HG03558 (cell line): ENCODE data around the gene SLC1A2.

Experiments
- ATAC-seq: cut with Tn5 transposase; IDR thresholded peaks from one replicate; pipeline ENCODE4 v1.9.1; 2021; ENCODE audit warnings: moderate number of reproducible peaks; ENCODE audit not compliant: unreplicated experiment; ENCODE audit errors: extremely low read depth

Gene SLC1A2

DNA sequence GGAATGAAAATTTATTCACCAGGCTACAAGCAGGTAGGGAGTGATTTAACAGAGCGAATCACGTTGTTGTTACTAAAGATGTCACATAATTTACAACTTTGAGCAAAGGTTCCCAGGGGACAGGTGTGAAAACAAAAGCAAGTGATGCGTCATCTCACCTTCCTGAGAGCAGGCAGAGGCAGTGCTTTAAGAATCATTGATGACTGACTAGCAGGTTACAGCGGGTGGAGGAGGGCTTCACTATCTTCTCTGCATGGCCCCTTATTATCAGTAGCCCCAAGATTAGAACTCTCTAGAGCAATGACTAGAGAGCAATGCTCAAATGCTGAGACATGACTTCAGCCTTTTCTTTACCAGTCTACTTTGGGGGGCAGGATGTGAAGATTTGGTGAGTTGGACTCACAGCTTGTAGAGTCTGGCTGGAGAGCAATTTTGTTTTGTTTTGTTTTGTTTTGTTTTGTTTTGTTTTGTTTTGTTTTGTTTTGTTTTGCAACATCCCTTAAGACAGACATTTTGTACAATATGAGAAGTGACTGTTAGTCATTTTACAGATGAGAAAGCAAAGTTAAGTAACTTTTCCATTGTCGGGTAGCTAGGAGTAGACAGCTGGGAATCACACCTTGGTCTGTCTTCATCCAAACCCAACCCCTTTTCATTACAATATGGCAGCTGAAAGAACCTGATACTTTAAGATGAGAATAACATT, 84.8 kb downstream of the SLC1A2 start:
- ATAC-seq: peak; percentile 70

DNA sequence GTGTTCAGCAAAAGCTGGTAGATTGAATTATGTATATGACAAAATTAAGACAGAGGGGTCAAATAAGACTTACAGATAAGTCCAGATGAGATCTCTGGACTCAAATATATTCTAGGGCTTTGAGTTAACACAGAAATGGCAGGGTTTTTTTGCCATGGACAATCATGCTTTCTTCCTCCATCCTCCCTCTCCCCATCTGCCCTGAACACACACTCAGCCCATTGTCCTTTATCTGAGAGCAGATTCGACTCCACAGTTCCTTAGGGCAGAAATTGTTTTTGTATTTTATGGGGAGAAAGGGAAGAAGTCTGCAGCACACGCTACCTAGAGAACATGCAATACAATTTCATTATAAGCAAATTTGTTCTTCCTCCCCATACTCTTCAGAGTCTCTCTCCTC, 86.8 kb downstream of the SLC1A2 start:
- ATAC-seq: no peak

DNA sequence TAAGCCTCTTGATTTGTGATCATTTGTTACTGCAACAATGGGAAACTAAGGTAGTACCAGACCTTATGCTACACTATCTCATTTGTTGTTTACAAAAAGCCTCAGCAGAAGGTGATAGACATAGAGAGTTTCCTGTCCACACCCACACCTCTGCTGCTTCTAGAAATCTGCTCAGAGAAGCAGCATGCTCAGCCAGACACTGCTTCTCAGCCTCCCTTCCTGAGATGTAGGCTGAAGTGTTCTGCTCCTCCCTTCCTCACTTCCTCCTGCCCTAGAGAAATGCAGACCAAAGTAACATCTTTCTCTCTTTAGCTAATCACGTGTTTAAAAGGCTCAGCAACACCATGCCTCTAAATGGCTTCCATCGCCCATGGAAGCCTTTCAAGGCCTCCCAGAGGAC, 88.4 kb downstream of the SLC1A2 start:
- no peak for ATAC-seq

DNA sequence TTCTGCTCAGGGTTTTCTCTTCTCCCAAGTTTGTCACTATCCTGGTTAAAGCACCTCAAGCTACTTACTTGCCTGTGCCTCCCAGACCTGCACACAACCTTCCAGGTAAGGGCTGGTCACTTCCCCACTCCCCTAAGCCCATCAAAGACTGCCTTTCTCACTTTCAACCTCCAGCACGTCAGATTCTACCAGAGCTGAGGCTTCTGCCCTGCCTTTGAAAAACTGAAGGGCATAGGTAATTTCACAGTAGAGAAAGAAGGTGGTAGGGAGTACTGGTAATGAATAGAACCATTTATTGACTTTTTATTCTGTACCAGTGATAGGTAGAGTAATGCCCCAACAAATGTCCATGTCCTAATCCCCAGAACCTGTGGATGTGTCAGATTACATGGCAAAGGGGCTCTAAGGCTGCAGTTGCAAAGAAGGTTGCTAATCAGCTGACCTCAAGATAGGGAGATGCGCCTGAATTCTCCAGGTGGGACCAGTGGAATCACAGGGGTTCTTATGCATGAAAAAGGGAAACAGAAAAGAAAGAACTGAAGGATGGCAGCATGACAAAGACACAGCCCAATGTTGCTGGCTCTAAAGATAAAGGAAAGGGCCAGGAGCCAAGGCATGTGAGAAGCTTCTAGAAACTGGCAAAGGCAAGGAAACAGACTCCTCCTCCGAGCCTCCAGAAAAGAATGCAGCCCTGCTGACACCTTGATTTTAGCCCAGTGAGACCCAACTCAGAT, 89.0 kb downstream of the SLC1A2 start:
- ATAC-seq: no peak

DNA sequence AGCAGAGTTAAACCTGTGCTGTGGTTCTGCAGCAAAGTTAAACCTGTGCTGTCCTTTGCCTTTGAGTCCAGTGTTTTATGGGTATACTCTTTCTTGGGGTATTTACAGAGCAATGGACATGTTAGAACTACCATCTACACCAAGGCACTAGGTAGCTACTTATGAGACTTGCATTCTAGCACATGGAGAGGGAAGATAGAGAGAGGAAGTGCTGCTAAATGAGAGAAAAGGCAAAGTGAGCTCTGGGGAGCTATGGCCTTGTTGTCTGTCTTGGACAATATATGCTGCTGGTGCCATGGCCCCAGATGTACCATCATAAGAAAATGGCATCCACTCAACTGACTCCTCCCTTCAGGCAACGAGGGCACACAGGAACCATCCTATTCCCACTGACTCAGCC, 91.5 kb downstream of the SLC1A2 start:
- no peak for ATAC-seq

DNA sequence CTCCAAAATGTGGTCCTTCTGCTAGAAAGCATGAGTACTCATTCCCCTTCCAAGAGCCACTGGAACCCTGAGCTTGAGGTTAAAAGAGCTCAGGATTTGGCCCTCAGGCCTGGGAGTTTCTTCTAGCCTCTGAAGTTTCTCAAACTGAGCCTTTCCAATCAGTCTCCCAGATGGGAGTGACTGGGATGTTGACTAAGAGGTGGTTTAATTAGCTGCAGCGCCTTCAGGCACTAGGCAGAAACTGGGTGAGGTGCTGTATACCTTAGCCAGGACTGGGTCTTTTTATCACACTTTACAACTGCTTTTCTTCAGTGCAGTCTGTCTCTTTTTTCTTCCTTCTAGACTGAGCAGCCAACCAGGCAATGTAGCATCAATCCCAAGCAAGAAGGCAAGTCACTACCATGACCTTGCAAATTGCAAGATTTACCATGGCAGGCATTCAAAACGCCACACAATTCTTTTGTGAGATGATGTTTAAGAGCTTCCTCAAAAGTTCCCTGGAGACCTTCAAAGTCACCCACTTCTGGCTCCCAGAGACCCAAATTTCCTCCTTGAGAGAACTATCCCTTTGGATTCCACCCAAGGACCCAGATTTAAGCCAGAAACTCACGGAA, 93.0 kb downstream of the SLC1A2 start:
- ATAC-seq: no peak

DNA sequence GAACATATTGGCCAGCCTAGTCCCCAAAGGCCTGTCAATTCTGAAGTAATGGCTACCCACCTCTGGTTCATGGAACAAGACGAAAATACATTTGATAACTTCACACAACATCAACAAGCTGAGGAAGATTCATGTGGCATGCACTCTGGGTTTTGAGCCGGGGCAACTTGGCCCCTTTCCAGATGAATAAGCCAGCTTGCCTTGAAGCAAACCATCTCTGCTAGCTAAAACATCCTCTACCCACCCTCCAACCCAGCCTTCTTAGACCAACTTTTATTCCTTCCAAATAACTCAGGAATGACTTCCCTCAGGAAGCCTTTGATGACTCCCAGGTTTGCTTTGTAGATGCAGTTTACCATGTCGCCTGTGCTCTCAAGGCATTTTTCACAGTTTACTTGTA, 94.4 kb downstream of the SLC1A2 start:
- no peak for ATAC-seq

DNA sequence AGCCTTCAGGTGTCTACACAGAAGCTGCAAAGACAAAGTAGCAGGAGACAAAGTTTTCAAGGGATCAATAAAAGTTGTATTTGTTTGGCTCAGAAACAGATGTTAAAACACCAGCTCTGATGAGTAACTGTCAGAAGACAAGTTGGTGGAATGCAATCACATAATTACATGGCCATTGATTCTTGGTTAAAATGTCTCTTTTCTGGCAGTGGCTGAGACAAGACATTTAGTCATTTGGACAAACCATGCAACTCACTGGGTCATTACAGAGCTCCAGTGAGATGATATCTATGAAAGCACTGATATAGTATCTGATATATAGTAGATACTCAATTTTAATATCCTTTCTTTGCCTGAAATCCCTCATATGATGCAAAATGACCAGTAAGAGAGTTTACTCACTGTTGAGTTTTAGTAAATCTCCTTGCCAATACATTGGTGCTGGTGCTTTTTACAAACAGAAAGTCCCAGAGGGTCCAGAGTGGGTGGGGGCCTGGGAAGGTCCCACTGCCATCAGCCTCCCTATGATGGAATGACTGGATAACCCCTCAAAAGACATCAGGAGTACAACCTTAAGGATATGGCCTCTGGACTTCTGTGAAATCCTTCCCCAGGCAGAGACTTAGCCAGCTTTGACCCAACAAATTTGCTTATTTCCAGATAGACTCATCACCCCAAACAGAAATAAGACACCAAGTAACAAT, 95.0 kb downstream of the SLC1A2 start:
- ATAC-seq: no peak

DNA sequence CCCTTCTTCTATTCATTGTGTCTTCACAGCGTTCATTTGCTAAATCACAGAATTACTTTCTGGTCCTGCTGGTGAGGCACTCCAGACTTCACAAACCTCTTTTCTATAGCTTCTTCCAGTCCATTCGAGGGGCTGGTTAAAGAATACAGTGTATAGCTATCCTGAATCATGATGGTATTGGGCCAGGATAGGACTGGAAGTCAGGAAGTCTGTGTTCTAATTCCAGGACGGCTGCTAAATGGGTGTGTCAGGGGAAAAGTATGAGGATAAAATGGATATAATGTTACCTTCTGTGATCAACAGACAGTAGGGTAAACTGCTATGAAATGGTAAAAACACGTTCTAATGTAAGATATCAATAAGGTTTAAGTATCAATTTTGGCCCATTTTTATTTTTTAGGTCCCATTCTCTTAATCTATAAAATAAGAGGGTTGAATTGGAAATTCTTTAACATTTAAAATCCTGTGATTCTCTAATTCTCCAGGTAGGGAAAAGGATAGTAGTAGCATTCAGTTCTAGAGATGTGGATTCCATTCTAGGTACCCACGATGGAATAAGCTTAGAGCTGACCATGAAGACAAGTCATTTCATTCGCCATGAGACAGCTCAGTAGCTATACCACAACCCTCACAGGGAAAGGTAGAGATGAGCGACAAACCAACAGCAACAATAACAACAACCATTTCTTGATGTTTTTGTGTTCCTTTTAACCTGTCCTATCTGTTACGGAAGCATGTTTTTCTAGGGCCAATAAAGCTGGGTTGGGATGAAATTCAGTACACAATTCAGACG, 96.1 kb downstream of the SLC1A2 start:
- no peak for ATAC-seq

DNA sequence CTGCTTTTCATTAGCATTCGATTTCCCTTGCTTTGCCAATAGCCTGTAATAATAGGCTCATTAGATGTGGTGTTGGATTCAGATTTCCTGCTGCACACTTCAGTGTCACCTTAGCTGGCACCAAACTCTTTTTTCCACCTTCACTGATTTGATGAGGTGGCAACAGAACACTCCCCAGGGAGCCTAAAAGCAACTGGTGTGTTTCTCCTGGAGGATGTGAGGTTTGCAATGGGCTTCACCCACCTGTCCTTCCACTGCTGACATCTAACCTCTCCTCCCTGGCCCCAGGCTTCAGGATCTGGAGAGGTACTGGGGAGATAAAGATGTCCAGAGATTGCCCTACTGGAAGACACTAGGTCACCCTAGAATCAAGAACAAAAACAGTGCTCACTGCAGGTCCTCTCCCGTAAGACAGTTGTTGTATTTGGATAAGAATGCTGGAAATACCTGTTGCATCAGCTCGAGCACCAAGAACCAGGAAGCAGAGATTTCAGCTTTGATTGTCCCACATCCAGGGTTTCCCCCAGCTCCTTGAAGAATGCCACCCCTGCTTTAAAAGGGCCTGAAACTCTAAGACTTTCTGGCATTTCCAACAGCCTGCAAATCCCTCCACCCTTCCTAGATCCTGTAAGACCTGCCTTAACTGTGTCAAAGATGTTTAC, 96.9 kb downstream of the SLC1A2 start:
- ATAC-seq: no peak

DNA sequence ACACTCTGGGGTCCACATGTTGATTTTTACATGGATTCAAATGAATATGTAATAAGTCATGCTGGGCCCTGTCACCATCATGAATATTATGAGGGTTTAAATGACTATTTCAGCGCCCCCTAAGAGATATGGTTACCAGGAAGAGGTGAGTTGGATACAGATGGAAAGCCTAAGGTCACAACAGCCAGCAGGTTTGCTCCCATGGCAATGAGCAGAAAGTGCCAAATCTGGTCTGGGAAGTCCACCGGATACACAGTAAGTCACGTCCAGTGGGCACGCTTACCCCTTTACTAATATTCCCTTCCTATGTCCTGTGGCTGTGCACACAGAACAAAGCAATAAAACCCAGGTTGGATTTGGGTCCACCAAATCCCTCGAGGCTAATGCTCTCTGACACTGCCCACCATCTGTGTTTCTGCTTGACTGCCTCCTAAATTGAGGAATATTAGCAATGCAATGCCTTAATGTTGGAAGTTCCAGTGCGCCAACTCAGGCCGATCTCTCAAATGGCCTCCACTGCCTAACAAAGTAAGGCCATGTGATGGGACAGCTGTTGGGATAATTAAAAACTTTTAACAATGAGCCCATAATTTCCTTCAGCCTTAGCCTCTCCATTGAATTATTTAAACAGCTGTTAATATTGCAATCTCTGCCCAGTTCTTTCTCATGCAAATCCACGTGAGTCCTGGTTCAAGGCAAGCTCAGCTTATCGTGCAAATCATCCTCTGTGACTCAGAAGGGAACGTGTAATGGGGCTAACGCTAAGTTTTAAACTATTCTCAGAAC, 97.6 kb downstream of the SLC1A2 start:
- no peak for ATAC-seq

DNA sequence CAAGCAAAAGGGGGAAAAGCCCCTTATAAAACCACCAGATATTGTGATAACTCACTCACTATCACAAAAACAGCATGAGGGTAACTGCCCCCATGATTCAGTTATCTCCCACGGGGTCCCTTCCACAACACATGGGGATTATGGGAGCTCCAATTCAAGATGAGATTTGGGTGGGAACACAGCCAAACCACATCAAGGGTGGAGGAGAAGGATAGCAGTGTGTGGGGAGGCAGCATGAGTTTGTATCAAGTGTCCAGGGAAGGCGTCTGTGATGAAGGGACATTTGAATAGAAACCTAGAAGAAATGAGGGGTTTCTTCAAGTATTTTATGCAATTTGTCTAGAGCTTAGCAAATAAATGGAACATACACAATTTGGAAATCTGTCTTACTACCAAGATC, 98.2 kb downstream of the SLC1A2 start:
- ATAC-seq: no peak

DNA sequence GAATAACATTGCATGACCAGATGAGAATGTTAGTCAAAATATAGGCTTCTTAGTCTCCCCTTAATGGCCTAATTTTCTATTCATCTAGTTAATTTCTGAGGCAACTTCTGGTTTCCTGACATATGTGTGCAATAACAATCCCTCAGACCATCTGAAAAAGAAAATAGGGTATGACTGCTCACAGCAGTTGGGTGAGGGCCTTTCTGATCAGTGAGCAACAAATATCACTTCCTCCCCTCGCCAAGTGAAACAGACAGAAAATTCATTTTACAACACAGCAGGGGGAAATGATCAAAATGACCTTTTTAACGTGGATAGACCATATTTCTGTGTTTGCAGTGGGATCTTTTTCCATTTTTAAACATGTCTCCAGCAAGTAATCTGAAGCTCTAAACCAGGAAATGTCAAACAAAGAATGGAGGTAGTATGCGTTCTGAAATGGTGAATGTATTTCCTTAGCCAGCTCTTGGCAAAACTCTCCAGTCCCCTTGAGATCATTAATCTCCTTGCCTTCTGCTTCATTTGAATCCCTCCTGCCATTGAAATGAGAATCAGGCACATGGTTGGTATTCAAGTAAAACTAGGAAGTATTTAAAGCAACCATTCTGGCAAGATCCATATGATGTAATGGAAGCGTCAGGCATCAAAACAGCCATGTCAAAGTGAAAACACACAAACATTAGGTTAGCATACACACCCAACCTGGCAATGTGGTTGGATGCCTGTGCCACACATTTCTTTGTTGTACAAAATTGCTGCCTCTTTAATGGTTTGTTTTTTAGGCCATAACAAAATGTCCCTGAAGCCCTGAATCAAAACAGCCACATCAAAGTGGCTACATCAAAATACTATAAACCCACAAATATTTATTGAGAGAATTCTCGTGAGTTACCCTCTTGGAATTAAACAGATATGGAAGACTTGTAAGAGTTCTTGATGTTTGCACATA, 100.1 kb downstream of the SLC1A2 start:
- no peak for ATAC-seq

DNA sequence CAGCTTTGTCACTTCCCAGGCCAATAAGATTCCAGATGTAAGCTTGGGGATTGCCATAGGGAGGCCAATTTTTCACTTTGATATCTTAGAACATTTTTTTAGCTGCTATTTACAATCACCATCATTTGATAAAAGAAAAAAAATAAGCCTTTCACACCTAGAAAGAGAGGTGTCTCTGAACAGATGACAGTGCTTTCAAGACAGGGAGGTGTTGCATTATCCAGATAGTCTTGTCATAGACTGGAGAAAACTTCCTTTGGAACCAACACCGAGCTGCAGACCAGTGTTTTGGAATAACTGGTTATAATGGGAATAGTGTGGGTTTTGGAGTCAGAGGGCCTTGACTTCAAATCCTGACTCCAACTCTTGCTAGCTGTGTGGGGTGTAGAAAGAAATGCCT, 101.0 kb downstream of the SLC1A2 start:
- ATAC-seq: no peak

DNA sequence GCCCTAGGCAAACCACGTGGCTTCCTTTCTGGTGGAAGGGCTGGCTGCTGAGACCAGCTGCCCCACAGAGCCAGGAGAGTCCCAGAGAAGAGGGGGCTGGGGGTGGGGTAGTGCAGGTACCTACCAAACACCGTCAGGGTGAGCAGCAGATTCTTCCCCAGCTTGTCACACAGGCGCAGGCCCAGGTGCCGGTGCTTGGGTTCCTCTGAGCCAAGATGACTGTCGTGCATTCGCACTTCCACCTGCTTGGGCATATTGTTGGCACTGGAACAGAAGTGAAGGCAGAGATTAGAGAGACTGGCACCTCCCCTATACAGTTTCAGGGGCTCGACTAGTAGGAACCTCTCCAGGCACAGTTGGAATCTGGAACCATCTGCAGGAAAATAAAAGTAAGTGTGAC, 102.1 kb downstream of the SLC1A2 start:
- no peak for ATAC-seq

DNA sequence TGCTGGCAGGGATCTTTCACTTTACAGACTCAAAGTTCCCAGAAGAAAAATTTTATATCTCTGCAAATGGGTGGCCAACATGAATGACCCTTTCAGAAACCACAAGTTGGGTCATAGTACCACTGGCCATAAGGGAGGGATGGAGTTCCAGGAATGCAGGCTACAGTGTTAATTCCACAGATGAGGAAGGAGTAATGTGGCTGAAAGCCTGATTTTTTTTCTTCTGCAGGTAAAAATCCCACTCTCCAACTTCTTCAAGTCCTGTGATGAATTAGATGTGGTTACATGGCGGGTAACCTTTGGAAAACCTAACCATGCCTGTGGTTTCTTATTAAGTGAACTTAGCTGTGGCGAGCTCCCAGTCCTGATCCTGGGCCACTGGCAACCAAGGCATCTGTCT, 103.2 kb downstream of the SLC1A2 start:
- ATAC-seq: no peak

DNA sequence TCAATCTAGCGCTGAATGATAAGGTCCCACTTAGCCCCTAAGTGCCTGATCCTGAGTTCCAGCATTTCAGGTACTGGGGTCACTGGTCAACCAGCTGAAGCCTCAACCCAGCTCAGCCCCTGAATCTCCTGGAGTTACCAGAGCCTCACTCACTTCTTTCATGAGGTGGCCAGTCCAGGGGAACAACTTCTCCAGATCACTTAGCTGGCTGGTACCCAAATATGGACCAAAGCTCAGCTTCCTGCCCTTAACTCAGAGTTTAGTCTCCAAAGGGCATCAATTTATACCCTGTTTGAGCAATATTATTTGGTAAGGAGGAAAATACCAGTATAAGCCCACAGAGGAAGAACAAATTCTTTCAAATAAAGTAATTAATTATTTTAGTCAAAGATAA, 105.6 kb downstream of the SLC1A2 start:
- ATAC-seq: no peak
